Measurements from ENCODE around the gene POLK. TPM values are rescaled to one million over a fixed set of nuclear protein-coding genes. Genes with fewer than 3 reads are reported as not detected.

POLK gene
- total and polyA plus RNA-seq, 7 donors, result 4.9 to 29.9 (median 18.9) TPM

- Histone ChIP-seq H3K36me3 (ENCODE audit: insufficient read depth in 1 of 2, low read depth in 1 of 2) (no peaks in the 10 kb centered on the region), H3K9me3 (no peaks in the 10 kb centered on the region), H3K4me1 (no peaks in the 10 kb centered on the region), H3K27ac (no peak overlapping the region), H3K27me3 (ENCODE audit: insufficient read depth in 3 of 3, low read length in 2 of 3) (no peaks in the 10 kb centered on the region), H3K4me3 (no peak overlapping the region)
- DNase-seq (no peak), ATAC-seq (no peak)
- TF ChIP-seq CTCF (IDR thresholded peaks at IDR 0.05), result no peak
- 85 to 90% (median 88%) methylated on average over 4 of the region's 4 CpGs for WGBS, 3 donors
- intact Hi-C loops (cut with DNase I), result no loop called here
These were observed 110.9 kb downstream of the POLK start for GRCh38 chr5:75622564-75622963.

- intact Hi-C loops (cut with DNase I), result no loop called here
- no peak for ATAC-seq
These were observed 112.2 kb downstream of the POLK start for GRCh38 chr5:75623846-75624245.

GRCh38 chr5:75626959-75627358 lies 115.3 kb downstream of the POLK start:
- no peak overlapping the region for H3K4me3 ChIP-seq
- no peaks in the 10 kb centered on the region for H3K4me1 ChIP-seq
- no peak overlapping the region for H3K27ac ChIP-seq
- DNase-seq (no peak), ATAC-seq (no peak)
- intact Hi-C loops (cut with DNase I), result no loop called here
- H3K27me3 ChIP-seq (ENCODE audit: insufficient read depth in 3 of 3, low read length in 2 of 3), result no peaks in the 10 kb centered on the region
- TF ChIP-seq CTCF (IDR thresholded peaks at IDR 0.05), result no peak
- H3K36me3 ChIP-seq (ENCODE audit: insufficient read depth in 1 of 2, low read depth in 1 of 2), result no peaks in the 10 kb centered on the region
- no peaks in the 10 kb centered on the region for H3K9me3 ChIP-seq

More at GRCh38 chr5:75623846-75624245, 112.2 kb downstream of the POLK start:
- no peaks in the 10 kb centered on the region for H3K4me1 ChIP-seq
- H3K27me3 ChIP-seq (ENCODE audit: insufficient read depth in 3 of 3, low read length in 2 of 3), result no peaks in the 10 kb centered on the region
- no peaks in the 10 kb centered on the region for H3K9me3 ChIP-seq
- DNase-seq, result no peak
- TF ChIP-seq CTCF (IDR thresholded peaks at IDR 0.05), result no peak
- H3K27ac ChIP-seq, result no peak overlapping the region
- no peak overlapping the region for H3K4me3 ChIP-seq
- no peaks in the 10 kb centered on the region for H3K36me3 ChIP-seq (ENCODE audit: insufficient read depth in 1 of 2, low read depth in 1 of 2)

GRCh38 chr5:75627801-75628200 lies 116.1 kb downstream of the POLK start:
- Histone ChIP-seq H3K27me3 (ENCODE audit: insufficient read depth in 3 of 3, low read length in 2 of 3) (no peaks in the 10 kb centered on the region), H3K27ac (no peak overlapping the region), H3K9me3 (no peaks in the 10 kb centered on the region), H3K4me1 (no peaks in the 10 kb centered on the region), H3K36me3 (ENCODE audit: insufficient read depth in 1 of 2, low read depth in 1 of 2) (no peaks in the 10 kb centered on the region), H3K4me3 (no peak overlapping the region)
- TF ChIP-seq CTCF (IDR thresholded peaks at IDR 0.05), result no peak
- ATAC-seq (no peak), DNase-seq (no peak)
- WGBS, 3 donors, result 82 to 94% (median 86%) methylated on average over 1 of the region's 1 CpG
- intact Hi-C loops (cut with DNase I), result no loop called here

- Histone ChIP-seq H3K4me1 (no peaks in the 10 kb centered on the region), H3K27ac (no peak overlapping the region), H3K4me3 (no peak overlapping the region), H3K9me3 (no peaks in the 10 kb centered on the region), H3K36me3 (ENCODE audit: insufficient read depth in 1 of 2, low read depth in 1 of 2) (no peaks in the 10 kb centered on the region), H3K27me3 (ENCODE audit: insufficient read depth in 3 of 3, low read length in 2 of 3) (no peaks in the 10 kb centered on the region)
- no peak for TF ChIP-seq CTCF (IDR thresholded peaks at IDR 0.05)
- ATAC-seq (no peak), DNase-seq (no peak)
- whole genome bisulfite sequencing, 3 donors, result 88 to 95% (median 95%) methylated on average over 2 of the region's 2 CpGs
- intact Hi-C loops (cut with DNase I), result no loop called here
These were observed 119.2 kb downstream of the POLK start for GRCh38 chr5:75630875-75631274.
